ENCODE measurements around the gene NPC1.

NPC1 gene

GRCh38 chr18:23539911-23540525 is 46.3 kb downstream of the NPC1 start:
- DNase-seq (ENCODE audit: low spot score in 2 of 2), result no peak
- peak overlapping the region; percentile 37 for H3K4me3 Mint-ChIP-seq

GRCh38 chr18:23539296-23539695 is 47.0 kb downstream of the NPC1 start:
- Mint-ChIP-seq H3K36me3 (peaks cover 16% of the 10 kb centered on the region), H3K27ac (no peak overlapping the region)

More at GRCh38 chr18:23539911-23540525, 46.3 kb downstream of the NPC1 start:
- H3K9me3 Mint-ChIP-seq, result no peaks in the 10 kb centered on the region
- peak overlapping the region; percentile 20 for H3K27ac Mint-ChIP-seq
- H3K36me3 Mint-ChIP-seq, result peaks cover 20% of the 10 kb centered on the region
- ATAC-seq (ENCODE audit: low read depth), result no peak
- no peaks in the 10 kb centered on the region for H3K27me3 Mint-ChIP-seq
- peaks cover 22% of the 10 kb centered on the region for H3K4me1 Mint-ChIP-seq

GRCh38 chr18:23538870-23539269 is 47.4 kb downstream of the NPC1 start:
- no peak overlapping the region for H3K27ac Mint-ChIP-seq
- no peaks in the 10 kb centered on the region for H3K27me3 Mint-ChIP-seq
- no peak overlapping the region for H3K4me3 Mint-ChIP-seq
- ATAC-seq (ENCODE audit: low read depth) (no peak), DNase-seq (ENCODE audit: low spot score in 2 of 2) (no peak)
- no peaks in the 10 kb centered on the region for H3K9me3 Mint-ChIP-seq
- peaks cover 22% of the 10 kb centered on the region for H3K4me1 Mint-ChIP-seq
- H3K36me3 Mint-ChIP-seq, result peaks cover 12% of the 10 kb centered on the region

More at GRCh38 chr18:23539296-23539695, 47.0 kb downstream of the NPC1 start:
- no peaks in the 10 kb centered on the region for H3K9me3 Mint-ChIP-seq
- DNase-seq (ENCODE audit: low spot score in 2 of 2) (no peak), ATAC-seq (ENCODE audit: low read depth) (peak; percentile 31)
- no peaks in the 10 kb centered on the region for H3K27me3 Mint-ChIP-seq
- peaks cover 22% of the 10 kb centered on the region for H3K4me1 Mint-ChIP-seq
- H3K4me3 Mint-ChIP-seq, result peak overlapping the region; percentile 37

- H3K27me3 Mint-ChIP-seq, result no peaks in the 10 kb centered on the region
- no peaks in the 10 kb centered on the region for H3K9me3 Mint-ChIP-seq
- H3K36me3 Mint-ChIP-seq, result peaks cover 10% of the 10 kb centered on the region
- H3K4me3 Mint-ChIP-seq, result no peak overlapping the region
- H3K4me1 Mint-ChIP-seq, result peaks cover 22% of the 10 kb centered on the region
- no peak for ATAC-seq (ENCODE audit: low read depth)
- H3K27ac Mint-ChIP-seq, result no peak overlapping the region
- no peak for DNase-seq (ENCODE audit: low spot score in 2 of 2)
These were observed 48.3 kb downstream of the NPC1 start for GRCh38 chr18:23538001-23538400.

- no peak overlapping the region for H3K27ac Mint-ChIP-seq
- no peak overlapping the region for H3K4me3 Mint-ChIP-seq
- no peak for ATAC-seq (ENCODE audit: low read depth)
- H3K27me3 Mint-ChIP-seq, result no peaks in the 10 kb centered on the region
- H3K9me3 Mint-ChIP-seq, result no peaks in the 10 kb centered on the region
- peaks cover 22% of the 10 kb centered on the region for H3K4me1 Mint-ChIP-seq
- peaks cover 14% of the 10 kb centered on the region for H3K36me3 Mint-ChIP-seq
- DNase-seq (ENCODE audit: low spot score in 2 of 2), result no peak
These were observed 49.0 kb downstream of the NPC1 start for GRCh38 chr18:23537274-23537673.

GRCh38 chr18:23536204-23536603 is 50.1 kb downstream of the NPC1 start:
- no peak for DNase-seq (ENCODE audit: low spot score in 2 of 2)
- Mint-ChIP-seq H3K4me1 (peaks cover 20% of the 10 kb centered on the region), H3K27ac (no peak overlapping the region), H3K36me3 (peaks cover 21% of the 10 kb centered on the region), H3K9me3 (no peaks in the 10 kb centered on the region), H3K27me3 (no peaks in the 10 kb centered on the region), H3K4me3 (no peak overlapping the region)
- ATAC-seq (ENCODE audit: low read depth), result no peak

GRCh38 chr18:23534276-23534675 is 52.0 kb downstream of the NPC1 start:
- Mint-ChIP-seq H3K27me3 (no peaks in the 10 kb centered on the region), H3K27ac (no peak overlapping the region), H3K4me3 (no peak overlapping the region), H3K36me3 (peaks cover 35% of the 10 kb centered on the region), H3K9me3 (no peaks in the 10 kb centered on the region), H3K4me1 (peaks cover 4% of the 10 kb centered on the region)
- DNase-seq (ENCODE audit: low spot score in 2 of 2) (no peak), ATAC-seq (ENCODE audit: low read depth) (no peak)

- no peaks in the 10 kb centered on the region for H3K4me1 Mint-ChIP-seq
- H3K36me3 Mint-ChIP-seq, result peaks cover 41% of the 10 kb centered on the region
- H3K27ac Mint-ChIP-seq, result peak overlapping the region; percentile 20
- no peak overlapping the region for H3K4me3 Mint-ChIP-seq
- DNase-seq (ENCODE audit: low spot score in 2 of 2) (no peak), ATAC-seq (ENCODE audit: low read depth) (no peak)
- H3K27me3 Mint-ChIP-seq, result no peaks in the 10 kb centered on the region
- H3K9me3 Mint-ChIP-seq, result no peaks in the 10 kb centered on the region
These were observed 53.5 kb downstream of the NPC1 start for GRCh38 chr18:23532848-23533247.

- H3K27me3 Mint-ChIP-seq, result no peaks in the 10 kb centered on the region
- H3K4me3 Mint-ChIP-seq, result no peak overlapping the region
- H3K4me1 Mint-ChIP-seq, result no peaks in the 10 kb centered on the region
- H3K36me3 Mint-ChIP-seq, result peaks cover 41% of the 10 kb centered on the region
- no peak for ATAC-seq (ENCODE audit: low read depth)
- no peaks in the 10 kb centered on the region for H3K9me3 Mint-ChIP-seq
- peak overlapping the region; percentile 20 for H3K27ac Mint-ChIP-seq
- DNase-seq (ENCODE audit: low spot score in 2 of 2), result no peak
These were observed 54.4 kb downstream of the NPC1 start for GRCh38 chr18:23531912-23532311.

GRCh38 chr18:23530195-23530594 is 56.1 kb downstream of the NPC1 start:
- H3K36me3 Mint-ChIP-seq, result peaks cover 39% of the 10 kb centered on the region
- ATAC-seq (ENCODE audit: low read depth) (no peak), DNase-seq (ENCODE audit: low spot score in 2 of 2) (no peak)
- no peak overlapping the region for H3K27ac Mint-ChIP-seq
- no peaks in the 10 kb centered on the region for H3K4me1 Mint-ChIP-seq
- H3K4me3 Mint-ChIP-seq, result no peak overlapping the region
- no peaks in the 10 kb centered on the region for H3K9me3 Mint-ChIP-seq
- no peaks in the 10 kb centered on the region for H3K27me3 Mint-ChIP-seq

- Mint-ChIP-seq H3K36me3 (peaks cover 39% of the 10 kb centered on the region), H3K4me3 (no peak overlapping the region), H3K4me1 (peaks cover 2% of the 10 kb centered on the region), H3K9me3 (no peaks in the 10 kb centered on the region), H3K27me3 (no peaks in the 10 kb centered on the region), H3K27ac (no peak overlapping the region)
- ATAC-seq (ENCODE audit: low read depth) (no peak), DNase-seq (ENCODE audit: low spot score in 2 of 2) (no peak)
These were observed 56.7 kb downstream of the NPC1 start for GRCh38 chr18:23529604-23530003.

GRCh38 chr18:23528580-23529472 is 57.5 kb downstream of the NPC1 start:
- DNase-seq (ENCODE audit: low spot score in 2 of 2) (no peak), ATAC-seq (ENCODE audit: low read depth) (no peak)
- Mint-ChIP-seq H3K27ac (no peak overlapping the region), H3K36me3 (peaks cover 46% of the 10 kb centered on the region), H3K27me3 (no peaks in the 10 kb centered on the region), H3K4me1 (peaks cover 5% of the 10 kb centered on the region), H3K9me3 (no peaks in the 10 kb centered on the region), H3K4me3 (no peak overlapping the region)

GRCh38 chr18:23526501-23527063 is 59.7 kb downstream of the NPC1 start:
- Mint-ChIP-seq H3K27me3 (no peaks in the 10 kb centered on the region), H3K4me3 (no peak overlapping the region), H3K4me1 (peaks cover 11% of the 10 kb centered on the region), H3K9me3 (no peaks in the 10 kb centered on the region), H3K27ac (no peak overlapping the region), H3K36me3 (peaks cover 37% of the 10 kb centered on the region)
- ATAC-seq (ENCODE audit: low read depth), result no peak
- no peak for DNase-seq (ENCODE audit: low spot score in 2 of 2)

- ATAC-seq (ENCODE audit: low read depth), result no peak
- peaks cover 11% of the 10 kb centered on the region for H3K4me1 Mint-ChIP-seq
- no peak for DNase-seq (ENCODE audit: low spot score in 2 of 2)
- peaks cover 32% of the 10 kb centered on the region for H3K36me3 Mint-ChIP-seq
- H3K27me3 Mint-ChIP-seq, result no peaks in the 10 kb centered on the region
- no peak overlapping the region for H3K4me3 Mint-ChIP-seq
- peak overlapping the region; percentile 83 for H3K27ac Mint-ChIP-seq
- H3K9me3 Mint-ChIP-seq, result no peaks in the 10 kb centered on the region
These were observed 62.0 kb downstream of the NPC1 start for GRCh38 chr18:23524213-23524707.
